A673 (cell line): ENCODE data around the gene SP2.

Experiments
- EZH2 ChIP-seq: fragments of 200-600 bp; sonication (generic); IDR thresholded peaks from 2 replicates; pipeline ENCODE4 v1.6.1; 2017; ENCODE audit warnings: borderline replicate concordance, low read depth, mild to moderate bottlenecking, mixed read lengths, antibody characterized with exemption, low read length; ENCODE audit not compliant: poor library complexity, severe bottlenecking
- TF ChIP-seq, protein P1 (sequence below): fragments of 300-800, 200-600 bp; sonication (generic); conservative IDR thresholded peaks from 2 replicates; pipeline ENCODE4 v1.5.1; 2017; ENCODE audit warnings: low read depth, mild to moderate bottlenecking, antibody characterized with exemption, low read length, moderate library complexity, mixed read lengths

DNA sequence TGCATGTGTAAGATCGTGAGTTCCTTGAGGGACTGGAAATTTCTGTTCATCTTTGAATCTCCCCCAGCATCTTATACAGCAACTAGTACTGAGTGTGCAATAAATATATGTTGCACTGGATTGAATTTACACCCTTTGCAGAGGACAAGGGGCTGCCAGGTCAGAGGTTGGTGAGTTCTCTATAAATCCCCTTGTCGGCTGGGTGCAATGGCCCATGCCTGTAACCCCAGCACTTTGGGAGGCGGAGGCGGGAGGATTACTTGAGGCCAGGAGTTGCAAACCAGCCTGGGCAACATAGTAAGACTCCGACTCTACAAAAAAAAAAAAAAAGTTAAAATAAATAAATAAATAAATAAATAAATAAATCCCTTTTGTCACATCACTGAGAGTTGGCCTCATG lies 35.6 kb upstream of the SP2 start:
- TF ChIP-seq, protein P1, sequence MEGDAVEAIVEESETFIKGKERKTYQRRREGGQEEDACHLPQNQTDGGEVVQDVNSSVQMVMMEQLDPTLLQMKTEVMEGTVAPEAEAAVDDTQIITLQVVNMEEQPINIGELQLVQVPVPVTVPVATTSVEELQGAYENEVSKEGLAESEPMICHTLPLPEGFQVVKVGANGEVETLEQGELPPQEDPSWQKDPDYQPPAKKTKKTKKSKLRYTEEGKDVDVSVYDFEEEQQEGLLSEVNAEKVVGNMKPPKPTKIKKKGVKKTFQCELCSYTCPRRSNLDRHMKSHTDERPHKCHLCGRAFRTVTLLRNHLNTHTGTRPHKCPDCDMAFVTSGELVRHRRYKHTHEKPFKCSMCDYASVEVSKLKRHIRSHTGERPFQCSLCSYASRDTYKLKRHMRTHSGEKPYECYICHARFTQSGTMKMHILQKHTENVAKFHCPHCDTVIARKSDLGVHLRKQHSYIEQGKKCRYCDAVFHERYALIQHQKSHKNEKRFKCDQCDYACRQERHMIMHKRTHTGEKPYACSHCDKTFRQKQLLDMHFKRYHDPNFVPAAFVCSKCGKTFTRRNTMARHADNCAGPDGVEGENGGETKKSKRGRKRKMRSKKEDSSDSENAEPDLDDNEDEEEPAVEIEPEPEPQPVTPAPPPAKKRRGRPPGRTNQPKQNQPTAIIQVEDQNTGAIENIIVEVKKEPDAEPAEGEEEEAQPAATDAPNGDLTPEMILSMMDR = no peak
- no peak for TF ChIP-seq EZH2
